Daoy (cell line): ENCODE measurements around the gene PRKAB2. TPM values are rescaled to one million over a fixed set of nuclear protein-coding genes. Genes with fewer than 3 reads are reported as not detected.
"Not testable (repeated sequence)": the region's sequence is repeated elsewhere in the genome, so short reads cannot be mapped to it uniquely, and the experiment has no call there.

Experiments used
- DNase-seq: peaks from one replicate; pipeline ENCODE4 v3.0.0-alpha.2; 2015; ENCODE audit warnings: low read depth
- total RNA-seq: library from RNA; depleted of rRNA; stranded (reverse); fragments of >200 nt; shearing (Covaris generic); gene quantifications from 2 replicates; pipeline ENCODE4 v1.2.3, GENCODE V29; 2014

Gene PRKAB2
- total RNA-seq, 1 experiment from 2014 or later, result 15.9 TPM

DNA sequence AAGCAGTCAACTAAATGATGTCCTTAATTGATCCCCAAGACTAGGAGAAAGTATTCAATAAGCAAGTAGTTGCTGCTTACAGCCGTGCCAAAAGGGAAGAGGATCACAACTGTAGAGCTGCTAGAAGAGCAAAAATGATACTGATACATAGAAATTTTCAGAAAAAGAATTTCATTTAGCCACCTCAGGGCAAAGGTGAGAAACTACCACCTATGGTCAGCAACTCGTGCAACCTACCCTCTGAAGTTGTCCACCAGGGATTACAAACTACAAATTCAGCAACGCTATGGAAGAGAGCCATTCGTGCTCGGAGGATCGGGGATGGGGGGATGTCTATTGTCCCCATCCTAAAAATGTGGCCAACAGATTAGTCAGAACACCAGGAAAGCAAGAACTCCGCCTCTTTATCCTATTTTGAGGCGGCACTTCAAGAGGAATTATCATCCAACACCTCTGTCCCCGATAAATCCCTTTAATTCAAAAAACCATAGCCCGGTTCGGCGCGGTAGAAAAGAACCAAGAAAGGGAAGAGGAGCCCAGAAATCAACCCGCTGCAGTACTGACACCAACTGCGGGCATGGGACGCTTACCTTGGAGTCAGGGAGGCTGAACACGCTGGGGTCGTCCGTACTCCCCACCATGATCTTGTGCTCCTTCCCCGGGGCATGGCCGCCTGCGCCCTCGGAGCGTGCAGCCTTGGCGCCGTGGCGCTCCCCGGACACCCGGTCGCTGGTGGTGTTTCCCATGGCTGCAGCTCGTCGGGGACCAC lies 687 bp downstream of the PRKAB2 start:
- peak; percentile 7 for DNase-seq

- no peak for DNase-seq
Observed at GRCh38 chr1:147169840-147170674, 2.2 kb downstream of the PRKAB2 start.

GRCh38 chr1:147169171-147169570 lies 3.1 kb downstream of the PRKAB2 start:
- no peak for DNase-seq

GRCh38 chr1:147168626-147169058 lies 3.6 kb downstream of the PRKAB2 start:
- peak; percentile 35 for DNase-seq

DNA sequence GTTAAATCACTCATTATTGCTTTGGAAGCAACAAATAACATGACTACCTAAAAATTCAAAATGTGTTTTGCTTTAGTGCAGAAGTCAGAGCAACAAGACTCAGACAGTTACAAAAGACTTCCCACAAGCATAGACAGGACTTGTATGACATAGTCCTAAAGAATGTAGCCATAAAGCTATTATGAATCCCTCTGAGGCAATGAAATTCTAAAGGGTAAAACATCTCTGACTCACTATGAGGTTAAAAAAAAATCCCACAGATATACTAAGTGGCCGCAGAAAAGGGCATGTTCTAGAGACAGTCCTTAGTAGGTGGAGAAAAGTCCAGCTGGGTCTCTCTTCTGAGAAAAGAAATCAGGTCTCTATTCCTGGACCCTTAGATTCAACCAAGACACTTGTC lies 4.9 kb downstream of the PRKAB2 start:
- peak; percentile 74 for DNase-seq

GRCh38 chr1:147163019-147163418 lies 9.3 kb downstream of the PRKAB2 start:
- DNase-seq, result no peak

- no peak for DNase-seq
Observed at GRCh38 chr1:147162093-147162492, 10.2 kb downstream of the PRKAB2 start.

GRCh38 chr1:147157116-147157515 lies 15.2 kb downstream of the PRKAB2 start:
- DNase-seq, result not testable (repeated sequence)

GRCh38 chr1:147156642-147157041 lies 15.6 kb downstream of the PRKAB2 start:
- DNase-seq, result no peak

DNA sequence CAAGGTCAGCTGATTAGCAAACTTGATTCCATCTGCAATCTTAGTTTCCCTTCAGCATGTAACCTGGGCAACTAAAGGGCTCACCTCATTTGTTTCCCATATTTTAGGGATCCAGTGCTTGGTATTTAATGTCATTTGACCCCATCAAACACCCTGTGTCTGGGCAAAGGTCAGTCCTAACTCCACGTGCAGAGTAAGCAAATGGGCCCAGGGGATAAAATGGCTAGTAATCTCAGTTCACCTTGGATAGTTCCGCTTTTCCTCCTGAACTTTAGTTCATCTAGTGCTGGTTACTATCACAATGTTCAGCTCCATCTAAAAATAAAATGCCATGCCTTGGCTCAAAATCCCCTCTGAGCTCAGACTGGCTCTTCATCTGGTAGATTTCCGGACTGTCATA lies 19.5 kb downstream of the PRKAB2 start:
- DNase-seq, result no peak

DNA sequence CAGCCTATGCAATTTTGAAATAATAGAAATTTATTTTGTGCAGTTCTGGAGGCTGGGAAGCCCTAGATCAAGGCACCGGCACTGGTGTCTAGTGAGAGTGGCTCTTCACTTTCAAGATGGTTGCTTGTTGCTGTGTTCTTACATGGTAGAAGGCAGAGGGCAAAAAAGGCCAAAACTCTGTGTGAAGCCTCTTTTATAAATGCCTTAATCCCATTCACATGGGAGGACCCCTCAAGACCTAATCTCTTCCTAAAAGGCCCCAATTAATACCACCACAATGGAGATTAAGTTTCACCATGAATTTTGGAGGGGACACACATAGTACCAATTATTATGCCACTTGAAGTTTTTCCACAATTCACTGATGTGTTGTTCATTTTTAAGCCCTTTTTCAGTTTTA lies 21.0 kb downstream of the PRKAB2 start:
- no peak for DNase-seq

- no peak for DNase-seq
Observed at GRCh38 chr1:147142886-147143285, 29.4 kb downstream of the PRKAB2 start.

DNA sequence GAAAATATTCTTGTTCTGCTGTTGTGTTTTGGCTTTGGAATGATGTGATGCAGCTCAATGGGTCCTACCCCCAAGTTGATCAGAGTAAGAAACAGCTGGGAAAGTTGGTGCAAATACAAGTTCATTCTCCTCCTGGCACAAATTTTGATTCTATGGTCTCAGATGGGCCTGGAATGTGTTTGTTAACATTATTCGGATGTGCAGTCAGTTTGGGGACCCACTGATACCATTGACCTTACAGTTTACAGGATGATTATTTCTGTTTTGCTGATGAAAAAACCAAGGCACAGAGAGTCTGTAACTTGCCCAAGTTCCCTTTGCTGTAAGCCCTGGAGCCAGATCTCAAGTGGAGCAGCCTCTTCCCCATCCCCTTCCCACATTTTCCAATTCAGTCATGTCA lies 41.5 kb downstream of the PRKAB2 start:
- DNase-seq, result not testable (repeated sequence)

DNA sequence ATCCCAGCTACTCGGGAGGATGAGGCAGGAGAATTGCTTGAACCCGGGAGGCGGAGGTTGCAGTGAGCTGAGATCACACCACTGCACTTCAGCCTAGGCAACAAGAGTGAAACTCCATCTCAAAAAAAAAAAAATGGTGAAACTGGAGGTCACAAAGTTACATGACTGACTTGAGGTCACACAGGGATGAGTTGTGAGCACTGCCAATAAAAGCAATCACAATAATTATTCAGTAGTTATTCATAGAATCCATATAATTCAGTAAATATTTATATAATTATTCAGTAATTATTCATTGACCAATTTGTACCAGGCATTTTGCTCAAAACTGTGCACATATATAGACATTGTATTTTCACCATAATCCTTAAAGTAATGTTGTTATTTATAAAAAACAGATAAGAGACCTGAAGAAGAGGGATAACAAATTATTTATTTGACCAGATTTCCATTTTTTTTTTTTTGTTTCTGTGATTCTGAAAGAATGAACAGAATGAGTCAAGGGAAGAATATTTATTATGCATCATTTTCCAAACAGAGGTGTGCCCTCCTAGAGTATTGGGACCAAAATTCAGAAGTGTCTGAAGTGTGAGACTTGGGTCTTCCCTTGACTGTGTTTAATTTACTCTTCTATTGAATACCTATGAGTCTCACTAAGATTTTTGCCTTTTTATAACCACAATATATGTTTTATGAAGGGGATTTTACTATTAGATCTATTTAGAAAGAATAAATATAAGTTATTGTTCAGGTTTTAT lies 43.0 kb downstream of the PRKAB2 start:
- no peak for DNase-seq

GRCh38 chr1:147124266-147124665 lies 48.0 kb downstream of the PRKAB2 start:
- DNase-seq, result no peak

- DNase-seq, result no peak
Observed at GRCh38 chr1:147117109-147117508, 55.2 kb downstream of the PRKAB2 start.

- DNase-seq, result no peak
Observed at GRCh38 chr1:147115496-147115895, 56.8 kb downstream of the PRKAB2 start.

- not testable (repeated sequence) for DNase-seq
Observed at GRCh38 chr1:147115079-147115478, 57.2 kb downstream of the PRKAB2 start.

GRCh38 chr1:147114353-147114752 lies 57.9 kb downstream of the PRKAB2 start:
- not testable (repeated sequence) for DNase-seq

DNA sequence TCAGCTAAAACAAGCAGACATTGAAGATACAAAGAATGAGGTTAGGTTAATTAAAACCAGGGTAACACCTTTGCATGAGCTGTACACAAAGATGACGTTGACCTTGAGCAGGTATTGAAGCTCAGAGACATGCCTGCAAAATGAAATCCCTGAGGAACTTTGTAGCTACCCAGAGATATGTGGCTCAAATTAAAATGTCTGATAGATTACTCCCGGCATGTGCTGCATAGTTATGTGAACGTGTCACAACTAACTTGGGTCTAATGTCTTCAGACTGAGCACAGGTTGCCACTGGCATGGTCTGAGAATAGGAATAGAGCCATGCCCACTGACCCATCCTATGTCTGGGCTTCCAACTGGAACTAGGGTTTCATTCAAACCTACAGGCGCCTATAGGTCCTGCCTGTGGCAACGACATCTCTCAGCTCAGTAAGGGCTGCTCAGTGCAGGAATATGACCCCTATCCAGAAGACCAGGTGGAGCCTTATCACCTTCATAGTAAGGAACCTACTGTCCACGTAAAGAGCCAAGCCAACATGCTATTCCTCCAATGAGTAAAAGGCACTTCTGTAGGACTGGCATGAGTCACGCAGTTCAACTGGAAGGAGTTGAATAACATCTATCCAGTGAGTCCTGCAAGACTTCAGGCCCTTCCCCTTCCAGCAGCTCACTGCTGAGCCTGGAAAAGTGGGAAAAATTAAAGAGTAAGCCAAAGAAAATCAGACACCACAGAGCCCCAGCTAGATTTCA lies 60.7 kb downstream of the PRKAB2 start:
- DNase-seq, result no peak

DNA sequence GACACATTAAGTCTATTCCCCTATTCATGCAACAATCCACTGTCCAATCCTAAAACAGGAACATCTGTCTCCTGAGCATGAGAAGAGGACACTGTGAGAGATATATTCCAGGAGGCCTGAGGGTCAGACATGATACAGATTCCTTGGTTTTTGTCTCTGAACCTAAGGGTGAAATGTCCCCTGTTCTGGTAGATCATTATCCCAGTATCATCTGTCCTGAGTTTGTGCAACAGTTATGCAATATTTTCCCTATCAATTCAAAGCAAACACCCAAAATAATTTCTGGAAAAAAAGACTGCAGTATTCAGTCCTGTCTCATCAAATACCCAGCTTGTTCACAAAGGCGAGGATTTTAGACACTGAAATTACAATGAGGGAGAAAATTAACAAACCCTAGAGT lies 61.4 kb downstream of the PRKAB2 start:
- no peak for DNase-seq
